ENCODE data around the gene PPFIA3.

Gene PPFIA3

DNA sequence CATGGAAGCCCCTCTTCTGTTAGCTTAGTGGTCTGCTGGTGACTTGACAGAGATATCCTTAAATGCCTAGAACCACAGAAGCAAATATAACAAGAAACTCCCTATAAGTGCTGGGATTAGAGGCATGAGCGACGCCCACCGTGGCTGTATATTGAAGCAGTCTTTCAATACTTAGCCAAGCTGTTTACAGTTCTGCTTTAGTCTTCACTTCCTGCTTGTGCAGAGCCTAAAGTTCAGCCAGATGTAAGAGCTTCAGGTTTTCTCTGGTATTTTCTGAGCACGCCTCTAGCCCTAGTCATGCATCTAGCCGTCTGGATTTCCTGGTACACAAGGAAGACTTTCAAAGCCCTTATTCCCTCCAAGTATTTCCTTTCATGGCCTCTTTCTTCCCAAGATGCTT lies 66.8 kb downstream of the PPFIA3 start:
- no peaks in the 10 kb centered on the region for H3K27me3 ChIP-seq (ENCODE audit: low read length)
- H3K9me3 ChIP-seq (ENCODE audit: insufficient read depth, low read length), result no peaks in the 10 kb centered on the region
- no peaks in the 10 kb centered on the region for H4K20me1 ChIP-seq (ENCODE audit: low read depth, low read length)
- no peak overlapping the region for H2AFZ ChIP-seq (ENCODE audit: low read depth, low read length, severe bottlenecking)
- no peak overlapping the region for H3K9ac ChIP-seq (ENCODE audit: low read length)
- H3K9me2 ChIP-seq (replicated peaks; ENCODE audit: insufficient read depth, low read length), result no peaks in the 10 kb centered on the region
- H3K36me3 ChIP-seq (ENCODE audit: low read length), result no peaks in the 10 kb centered on the region
- no peak for TF ChIP-seq EZH2phosphoT487 (conservative IDR thresholded peaks at IDR 0.05; ENCODE audit: low read length)
- TF ChIP-seq, protein P1, sequence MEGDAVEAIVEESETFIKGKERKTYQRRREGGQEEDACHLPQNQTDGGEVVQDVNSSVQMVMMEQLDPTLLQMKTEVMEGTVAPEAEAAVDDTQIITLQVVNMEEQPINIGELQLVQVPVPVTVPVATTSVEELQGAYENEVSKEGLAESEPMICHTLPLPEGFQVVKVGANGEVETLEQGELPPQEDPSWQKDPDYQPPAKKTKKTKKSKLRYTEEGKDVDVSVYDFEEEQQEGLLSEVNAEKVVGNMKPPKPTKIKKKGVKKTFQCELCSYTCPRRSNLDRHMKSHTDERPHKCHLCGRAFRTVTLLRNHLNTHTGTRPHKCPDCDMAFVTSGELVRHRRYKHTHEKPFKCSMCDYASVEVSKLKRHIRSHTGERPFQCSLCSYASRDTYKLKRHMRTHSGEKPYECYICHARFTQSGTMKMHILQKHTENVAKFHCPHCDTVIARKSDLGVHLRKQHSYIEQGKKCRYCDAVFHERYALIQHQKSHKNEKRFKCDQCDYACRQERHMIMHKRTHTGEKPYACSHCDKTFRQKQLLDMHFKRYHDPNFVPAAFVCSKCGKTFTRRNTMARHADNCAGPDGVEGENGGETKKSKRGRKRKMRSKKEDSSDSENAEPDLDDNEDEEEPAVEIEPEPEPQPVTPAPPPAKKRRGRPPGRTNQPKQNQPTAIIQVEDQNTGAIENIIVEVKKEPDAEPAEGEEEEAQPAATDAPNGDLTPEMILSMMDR (IDR thresholded peaks at IDR 0.05; ENCODE audit: insufficient read depth, low read length, poor library complexity, severe bottlenecking), result no peak
- no peaks in the 10 kb centered on the region for H3F3A ChIP-seq (ENCODE audit: insufficient read depth)
- no peak overlapping the region for H3K4me2 ChIP-seq (ENCODE audit: low read depth, low read length, poor library complexity, severe bottlenecking)
- no peak overlapping the region for H3K4me3 ChIP-seq (ENCODE audit: insufficient read depth, low read length, poor library complexity, severe bottlenecking)
- H3K79me2 ChIP-seq (ENCODE audit: insufficient read depth, low read length), result no peaks in the 10 kb centered on the region
- H3K27ac ChIP-seq (ENCODE audit: low read depth, low read length), result no peak overlapping the region

DNA sequence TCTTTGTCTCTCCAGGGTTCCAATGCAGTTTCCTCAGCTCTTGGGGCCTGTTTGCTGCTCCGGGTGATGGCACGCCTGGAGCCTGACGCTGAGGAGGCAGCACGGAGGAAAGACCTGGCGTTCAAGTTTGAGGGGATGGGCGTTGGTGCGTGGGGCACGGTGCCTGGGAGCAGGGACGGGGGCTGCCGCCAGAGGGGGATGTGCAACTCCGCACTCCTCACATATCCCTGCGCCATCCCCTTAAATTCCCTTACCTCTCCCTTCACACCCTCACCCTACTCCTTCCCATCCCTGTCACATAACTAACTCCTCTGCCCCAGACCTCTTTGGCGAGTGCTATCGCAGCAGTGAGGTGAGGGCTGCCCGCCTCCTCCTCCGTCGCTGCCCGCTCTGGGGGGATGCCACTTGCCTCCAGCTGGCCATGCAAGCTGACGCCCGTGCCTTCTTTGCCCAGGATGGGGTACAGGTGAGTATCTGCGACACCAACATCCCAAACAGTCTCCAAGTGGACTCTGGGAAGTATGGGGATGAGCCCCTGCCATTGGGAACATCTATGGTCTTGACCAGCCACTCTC lies 69.4 kb downstream of the PPFIA3 start:
- TF ChIP-seq EZH2phosphoT487 (conservative IDR thresholded peaks at IDR 0.05; ENCODE audit: low read length), result no peak
- TF ChIP-seq, protein P1 (IDR thresholded peaks at IDR 0.05; ENCODE audit: insufficient read depth, low read length, poor library complexity, severe bottlenecking), result no peak
- H3K4me3 ChIP-seq (ENCODE audit: insufficient read depth, low read length, poor library complexity, severe bottlenecking), result no peak overlapping the region
- H3K9me3 ChIP-seq (ENCODE audit: insufficient read depth, low read length), result no peaks in the 10 kb centered on the region
- H3K9me2 ChIP-seq (replicated peaks; ENCODE audit: insufficient read depth, low read length), result no peaks in the 10 kb centered on the region
- no peaks in the 10 kb centered on the region for H3K36me3 ChIP-seq (ENCODE audit: low read length)
- H2AFZ ChIP-seq (ENCODE audit: low read depth, low read length, severe bottlenecking), result no peak overlapping the region
- H3F3A ChIP-seq (ENCODE audit: insufficient read depth), result no peaks in the 10 kb centered on the region
- H3K9ac ChIP-seq (ENCODE audit: low read length), result no peak overlapping the region
- no peaks in the 10 kb centered on the region for H4K20me1 ChIP-seq (ENCODE audit: low read depth, low read length)
- H3K27me3 ChIP-seq (ENCODE audit: low read length), result no peaks in the 10 kb centered on the region
- no peaks in the 10 kb centered on the region for H3K79me2 ChIP-seq (ENCODE audit: insufficient read depth, low read length)
- H3K27ac ChIP-seq (ENCODE audit: low read depth, low read length), result no peak overlapping the region
- H3K4me2 ChIP-seq (ENCODE audit: low read depth, low read length, poor library complexity, severe bottlenecking), result no peak overlapping the region

DNA sequence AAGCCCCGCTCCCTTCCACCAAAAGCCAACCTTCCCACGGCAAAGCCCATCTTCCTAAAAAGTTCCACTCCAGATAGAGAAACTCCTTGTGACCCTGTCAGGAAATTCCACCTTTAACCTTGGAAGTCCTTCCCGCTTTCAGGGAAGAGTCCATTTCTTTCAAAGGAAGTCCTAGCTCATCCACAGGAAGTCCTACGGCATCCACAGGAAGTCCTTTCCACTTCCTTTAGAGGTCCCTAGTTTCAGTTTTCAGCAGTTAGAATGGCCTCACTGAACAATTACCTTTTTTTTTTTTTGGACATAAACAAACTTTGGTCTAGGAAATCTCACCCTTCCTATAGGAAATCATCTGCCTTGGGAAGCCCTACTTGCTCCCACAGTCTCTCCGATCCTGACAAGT lies 69.9 kb downstream of the PPFIA3 start:
- Histone ChIP-seq H3K36me3 (ENCODE audit: low read length) (no peaks in the 10 kb centered on the region), H3K4me2 (ENCODE audit: low read depth, low read length, poor library complexity, severe bottlenecking) (no peak overlapping the region), H3K79me2 (ENCODE audit: insufficient read depth, low read length) (no peaks in the 10 kb centered on the region), H3K27ac (ENCODE audit: low read depth, low read length) (no peak overlapping the region), H3K9me3 (ENCODE audit: insufficient read depth, low read length) (no peaks in the 10 kb centered on the region), H3K9ac (ENCODE audit: low read length) (no peak overlapping the region), H3F3A (ENCODE audit: insufficient read depth) (no peaks in the 10 kb centered on the region), H3K27me3 (ENCODE audit: low read length) (no peaks in the 10 kb centered on the region), H3K9me2 (replicated peaks; ENCODE audit: insufficient read depth, low read length) (no peaks in the 10 kb centered on the region), H3K4me3 (ENCODE audit: insufficient read depth, low read length, poor library complexity, severe bottlenecking) (no peak overlapping the region), H2AFZ (ENCODE audit: low read depth, low read length, severe bottlenecking) (no peak overlapping the region), H4K20me1 (ENCODE audit: low read depth, low read length) (no peaks in the 10 kb centered on the region)
- TF ChIP-seq, protein P1 (IDR thresholded peaks at IDR 0.05; ENCODE audit: insufficient read depth, low read length, poor library complexity, severe bottlenecking), result no peak
- TF ChIP-seq EZH2phosphoT487 (conservative IDR thresholded peaks at IDR 0.05; ENCODE audit: low read length), result no peak

All from SU-DHL-6 (cell line).